OCI-LY7 (cell line): ENCODE results near the gene CACNA1D.

ENCODE experiments used
- CTCF ChIP-seq: fragments of 200-600 bp; sonication (generic); conservative IDR thresholded peaks from 2 replicates; pipeline ENCODE4 v1.5.1; 2014; ENCODE audit warnings: mild to moderate bottlenecking, antibody characterized with exemption, low read length, moderate library complexity, mixed read lengths
- EZH2phosphoT487 ChIP-seq: fragments of 200-600 bp; sonication (generic); IDR thresholded peaks from 2 replicates; pipeline ENCODE4 v1.6.1; 2018; ENCODE audit warnings: low read depth, borderline replicate concordance, mild to moderate bottlenecking, mixed run types, antibody characterized with exemption, low read length, moderate library complexity, mixed read lengths

GRCh38 chr3:53748512-53749271 is 254.3 kb downstream of the CACNA1D start:
- TF ChIP-seq CTCF: no peak
- no peak for TF ChIP-seq EZH2phosphoT487
